OCI-LY7 (cell line): ENCODE data around the gene ASB4.

Source experiments
- EZH2phosphoT487 ChIP-seq: fragments of 200-600 bp; sonication (generic); IDR thresholded peaks from 2 replicates; pipeline ENCODE4 v1.6.1; 2018; ENCODE audit warnings: low read depth, borderline replicate concordance, mild to moderate bottlenecking, mixed run types, antibody characterized with exemption, low read length, moderate library complexity, mixed read lengths
- TF ChIP-seq, protein P1 (sequence below): fragments of 200-600 bp; sonication (generic); conservative IDR thresholded peaks from 2 replicates; pipeline ENCODE4 v1.5.1; 2014; ENCODE audit warnings: mild to moderate bottlenecking, antibody characterized with exemption, low read length, moderate library complexity, mixed read lengths

DNA sequence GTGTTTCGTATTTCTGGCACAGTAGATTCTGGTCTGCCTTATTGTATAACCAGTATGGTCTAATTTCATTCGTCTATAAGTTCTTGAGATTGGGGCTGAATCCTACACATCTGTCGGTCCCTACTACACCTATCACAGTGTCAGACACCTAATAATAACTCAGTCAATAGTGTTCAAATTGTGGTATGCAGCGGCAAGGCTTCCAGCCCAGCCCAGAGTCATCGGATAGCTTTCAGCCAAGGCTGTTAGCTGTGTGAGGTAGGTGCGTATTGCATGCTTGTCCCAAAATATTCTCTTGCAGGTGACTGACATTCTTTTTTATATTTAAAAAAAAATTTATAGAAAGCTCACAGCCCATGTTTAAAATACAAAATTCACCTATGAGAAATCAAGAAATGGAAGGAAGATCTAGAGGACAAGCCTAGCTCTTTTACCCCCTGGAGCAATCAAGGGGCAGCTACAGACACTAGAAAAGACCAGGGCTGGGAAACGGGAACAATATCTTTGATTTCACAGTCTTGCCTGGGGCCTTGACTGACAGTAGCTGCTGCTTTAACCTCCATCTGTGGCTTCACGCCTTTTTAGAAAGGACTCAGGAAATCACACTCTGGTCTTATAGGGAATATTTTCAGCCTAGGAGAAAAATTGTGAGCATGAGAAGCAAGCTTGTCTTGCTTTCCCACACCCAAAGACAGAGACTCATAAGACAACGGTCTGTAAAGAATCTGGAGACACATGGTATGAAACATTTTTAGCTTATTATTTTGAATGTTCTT is 9.5 kb upstream of the ASB4 start:
- TF ChIP-seq, protein P1, sequence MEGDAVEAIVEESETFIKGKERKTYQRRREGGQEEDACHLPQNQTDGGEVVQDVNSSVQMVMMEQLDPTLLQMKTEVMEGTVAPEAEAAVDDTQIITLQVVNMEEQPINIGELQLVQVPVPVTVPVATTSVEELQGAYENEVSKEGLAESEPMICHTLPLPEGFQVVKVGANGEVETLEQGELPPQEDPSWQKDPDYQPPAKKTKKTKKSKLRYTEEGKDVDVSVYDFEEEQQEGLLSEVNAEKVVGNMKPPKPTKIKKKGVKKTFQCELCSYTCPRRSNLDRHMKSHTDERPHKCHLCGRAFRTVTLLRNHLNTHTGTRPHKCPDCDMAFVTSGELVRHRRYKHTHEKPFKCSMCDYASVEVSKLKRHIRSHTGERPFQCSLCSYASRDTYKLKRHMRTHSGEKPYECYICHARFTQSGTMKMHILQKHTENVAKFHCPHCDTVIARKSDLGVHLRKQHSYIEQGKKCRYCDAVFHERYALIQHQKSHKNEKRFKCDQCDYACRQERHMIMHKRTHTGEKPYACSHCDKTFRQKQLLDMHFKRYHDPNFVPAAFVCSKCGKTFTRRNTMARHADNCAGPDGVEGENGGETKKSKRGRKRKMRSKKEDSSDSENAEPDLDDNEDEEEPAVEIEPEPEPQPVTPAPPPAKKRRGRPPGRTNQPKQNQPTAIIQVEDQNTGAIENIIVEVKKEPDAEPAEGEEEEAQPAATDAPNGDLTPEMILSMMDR = no peak
- TF ChIP-seq EZH2phosphoT487 = no peak
